Activated naive CD4-positive, alpha-beta T cell treated with anti-CD3 and anti-CD28 coated beads, Interleukin-2, amount 50 U/mL, for 24 hours (primary cell): ENCODE data around the gene RGS5.

Source experiments
- H3K27ac Mint-ChIP-seq: one replicate; pipeline ENCODE4 v1.8.0; 2021; ENCODE audit warnings: mild to moderate bottlenecking, mixed read lengths
- H3K27me3 Mint-ChIP-seq: one replicate; pipeline ENCODE4 v1.8.0; 2021; ENCODE audit warnings: mixed read lengths
- H3K36me3 Mint-ChIP-seq: one replicate; pipeline ENCODE4 v1.8.0; 2021; ENCODE audit warnings: mixed read lengths
- H3K4me1 Mint-ChIP-seq: one replicate; pipeline ENCODE4 v1.8.0; 2021; ENCODE audit warnings: mixed read lengths
- H3K4me3 Mint-ChIP-seq: one replicate; pipeline ENCODE4 v1.8.0; 2021; ENCODE audit warnings: mild to moderate bottlenecking, mixed read lengths
- H3K9me3 Mint-ChIP-seq: one replicate; pipeline ENCODE4 v1.8.0; 2021; ENCODE audit warnings: mixed read lengths

RGS5 gene

DNA sequence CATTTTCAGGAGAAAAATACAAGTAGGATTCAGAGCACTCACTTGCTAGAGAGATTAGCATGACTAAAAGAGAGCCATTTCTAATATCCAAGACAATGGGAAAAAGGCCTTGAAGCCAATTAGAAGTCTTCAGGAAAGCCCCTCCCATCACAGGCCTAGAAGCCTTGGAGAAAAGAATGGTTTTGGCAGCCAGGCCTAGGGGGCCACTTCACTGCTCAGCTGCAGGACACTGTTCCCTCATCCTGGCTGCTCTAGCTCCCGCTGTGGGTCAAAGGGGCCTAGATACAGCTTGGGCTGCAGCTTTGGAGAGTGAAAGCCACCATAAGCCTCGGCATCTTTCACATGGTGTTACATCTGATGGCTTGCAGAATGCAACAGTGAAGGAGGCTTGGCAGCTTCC is 70.7 kb downstream of the RGS5 start:
- Mint-ChIP-seq H3K36me3 (no peaks in the 10 kb centered on the region), H3K4me3 (no peak overlapping the region), H3K27ac (no peak overlapping the region)

DNA sequence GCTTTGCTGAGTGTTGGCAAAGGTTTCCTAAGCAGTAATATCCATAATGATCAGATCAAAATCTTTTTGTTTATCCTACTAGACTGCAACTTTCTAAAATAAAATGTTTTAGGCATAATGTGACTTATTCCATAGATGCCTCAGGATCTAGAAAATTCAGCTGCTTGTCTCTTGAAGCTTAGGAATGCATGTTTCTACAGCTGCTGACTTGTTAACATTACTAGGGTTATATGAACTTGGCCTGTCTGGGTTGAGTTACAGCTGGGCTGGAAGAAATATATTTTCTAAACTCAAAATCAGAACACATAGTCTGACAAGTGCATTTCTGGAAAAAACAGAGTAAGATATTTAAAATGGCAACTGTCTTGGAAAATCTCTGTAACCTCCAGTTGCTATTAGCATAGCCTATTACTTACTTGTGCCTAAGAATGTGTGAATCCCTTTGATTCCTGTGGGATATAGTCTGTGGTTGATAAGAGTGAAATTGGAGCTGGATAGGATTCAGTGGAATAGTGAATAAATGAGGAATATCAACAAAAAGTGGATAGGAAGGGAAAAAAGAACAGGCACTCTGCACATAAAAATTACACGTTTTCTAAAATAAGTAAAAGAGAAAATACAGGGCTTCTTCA is 72.4 kb downstream of the RGS5 start:
- Mint-ChIP-seq H3K27me3 (peaks cover 7% of the 10 kb centered on the region), H3K9me3 (no peaks in the 10 kb centered on the region), H3K27ac (no peak overlapping the region), H3K4me3 (no peak overlapping the region), H3K4me1 (no peaks in the 10 kb centered on the region), H3K36me3 (no peaks in the 10 kb centered on the region)

More for the DNA sequence above, 70.7 kb downstream of the RGS5 start:
- Mint-ChIP-seq H3K4me1 (no peaks in the 10 kb centered on the region), H3K9me3 (no peaks in the 10 kb centered on the region), H3K27me3 (peaks cover 1% of the 10 kb centered on the region)

DNA sequence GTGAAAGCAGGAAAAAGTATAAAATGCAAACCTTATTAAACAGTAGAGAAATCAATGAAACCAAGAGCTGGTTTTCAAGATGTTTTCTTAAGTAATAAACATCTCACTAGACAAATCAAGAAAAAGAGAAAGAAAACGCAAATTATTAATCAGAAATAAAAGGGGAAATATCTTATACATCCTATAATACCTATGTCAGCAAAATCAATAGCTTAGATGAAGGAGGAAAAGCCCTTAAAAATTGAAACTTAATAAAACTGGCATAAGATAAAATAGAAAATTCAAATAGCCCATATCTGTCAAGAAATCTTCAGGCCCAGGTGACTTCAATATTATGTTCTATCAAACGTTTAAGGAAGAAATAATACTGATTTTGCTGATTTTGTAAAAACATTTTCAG is 74.4 kb downstream of the RGS5 start:
- H3K4me1 Mint-ChIP-seq, result no peaks in the 10 kb centered on the region
- no peaks in the 10 kb centered on the region for H3K36me3 Mint-ChIP-seq
- no peak overlapping the region for H3K27ac Mint-ChIP-seq
- no peak overlapping the region for H3K4me3 Mint-ChIP-seq
- H3K9me3 Mint-ChIP-seq, result no peaks in the 10 kb centered on the region
- H3K27me3 Mint-ChIP-seq, result peaks cover 10% of the 10 kb centered on the region

DNA sequence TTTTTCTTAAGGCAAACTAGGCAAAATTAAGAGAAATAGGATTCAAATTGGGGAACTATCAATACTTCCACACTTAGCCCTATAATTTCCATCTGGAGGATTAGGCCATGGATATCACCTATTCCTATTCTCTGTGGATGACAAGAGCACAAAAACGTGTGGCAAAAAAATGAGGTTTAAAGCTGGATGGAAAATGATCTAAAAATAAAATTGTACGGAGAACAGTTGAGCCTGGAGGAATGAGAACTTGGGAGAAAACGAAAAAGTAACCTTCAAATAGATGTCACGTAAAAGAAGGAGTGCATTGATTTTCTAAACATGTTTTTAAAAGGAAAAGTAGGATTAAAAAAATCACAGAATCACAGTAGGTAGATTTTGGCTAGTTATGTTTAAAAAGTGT is 77.9 kb downstream of the RGS5 start:
- no peaks in the 10 kb centered on the region for H3K36me3 Mint-ChIP-seq
- H3K27me3 Mint-ChIP-seq, result peaks cover 14% of the 10 kb centered on the region
- H3K9me3 Mint-ChIP-seq, result no peaks in the 10 kb centered on the region
- no peak overlapping the region for H3K27ac Mint-ChIP-seq
- H3K4me3 Mint-ChIP-seq, result no peak overlapping the region
- H3K4me1 Mint-ChIP-seq, result no peaks in the 10 kb centered on the region

- no peak overlapping the region for H3K27ac Mint-ChIP-seq
- H3K4me1 Mint-ChIP-seq, result no peaks in the 10 kb centered on the region
- H3K27me3 Mint-ChIP-seq, result peaks cover 15% of the 10 kb centered on the region
Measured at GRCh38 chr1:163120372-163120771, 82.3 kb downstream of the RGS5 start.

DNA sequence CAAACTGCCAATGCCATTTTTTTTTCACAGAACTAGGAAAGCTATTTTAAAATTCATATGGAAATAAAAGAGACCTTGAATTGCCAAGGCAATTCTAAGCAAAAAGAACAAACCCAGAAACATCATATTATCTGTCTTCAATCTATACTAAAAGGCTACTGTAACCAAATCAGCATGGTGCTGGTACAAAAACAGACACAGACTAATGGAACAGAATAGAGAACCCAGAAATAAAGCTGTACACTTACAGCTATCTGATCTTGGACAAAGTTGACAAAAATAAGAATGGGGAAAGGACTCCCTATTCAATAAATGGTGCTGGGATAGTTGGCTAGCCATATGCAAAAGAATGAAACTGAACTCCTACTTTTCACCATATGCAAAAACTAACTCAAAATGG is 83.0 kb downstream of the RGS5 start:
- Mint-ChIP-seq H3K4me1 (no peaks in the 10 kb centered on the region), H3K27ac (no peak overlapping the region), H3K36me3 (no peaks in the 10 kb centered on the region), H3K4me3 (no peak overlapping the region), H3K9me3 (no peaks in the 10 kb centered on the region), H3K27me3 (peaks cover 17% of the 10 kb centered on the region)

More at GRCh38 chr1:163120372-163120771, 82.3 kb downstream of the RGS5 start:
- no peaks in the 10 kb centered on the region for H3K36me3 Mint-ChIP-seq
- no peak overlapping the region for H3K4me3 Mint-ChIP-seq
- H3K9me3 Mint-ChIP-seq, result no peaks in the 10 kb centered on the region

GRCh38 chr1:163115887-163116286 is 86.8 kb downstream of the RGS5 start:
- Mint-ChIP-seq H3K4me1 (no peaks in the 10 kb centered on the region), H3K27me3 (peaks cover 13% of the 10 kb centered on the region), H3K36me3 (no peaks in the 10 kb centered on the region), H3K27ac (no peak overlapping the region), H3K4me3 (no peak overlapping the region), H3K9me3 (no peaks in the 10 kb centered on the region)

DNA sequence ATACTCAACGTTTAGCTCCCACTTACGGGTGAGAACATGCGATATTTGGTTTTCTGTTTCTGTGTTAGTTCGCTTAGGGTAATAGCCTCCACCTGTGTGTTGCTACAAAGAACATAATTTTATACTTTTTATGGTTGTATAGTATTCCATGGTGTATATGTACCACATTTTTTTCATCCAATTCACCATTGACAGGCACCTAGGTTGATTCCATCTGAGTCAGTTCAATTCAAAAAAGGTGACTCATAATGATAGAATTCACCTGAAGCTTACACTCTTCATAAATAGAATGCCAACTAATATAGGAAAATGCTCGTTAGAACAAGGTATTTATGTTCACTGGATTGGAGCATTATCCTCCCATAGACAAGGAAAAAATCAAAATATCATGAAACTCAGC is 95.1 kb downstream of the RGS5 start:
- H3K4me3 Mint-ChIP-seq, result no peak overlapping the region
- peaks cover 6% of the 10 kb centered on the region for H3K9me3 Mint-ChIP-seq
- no peaks in the 10 kb centered on the region for H3K36me3 Mint-ChIP-seq
- no peak overlapping the region for H3K27ac Mint-ChIP-seq
- no peaks in the 10 kb centered on the region for H3K4me1 Mint-ChIP-seq
- H3K27me3 Mint-ChIP-seq, result peaks cover 9% of the 10 kb centered on the region

DNA sequence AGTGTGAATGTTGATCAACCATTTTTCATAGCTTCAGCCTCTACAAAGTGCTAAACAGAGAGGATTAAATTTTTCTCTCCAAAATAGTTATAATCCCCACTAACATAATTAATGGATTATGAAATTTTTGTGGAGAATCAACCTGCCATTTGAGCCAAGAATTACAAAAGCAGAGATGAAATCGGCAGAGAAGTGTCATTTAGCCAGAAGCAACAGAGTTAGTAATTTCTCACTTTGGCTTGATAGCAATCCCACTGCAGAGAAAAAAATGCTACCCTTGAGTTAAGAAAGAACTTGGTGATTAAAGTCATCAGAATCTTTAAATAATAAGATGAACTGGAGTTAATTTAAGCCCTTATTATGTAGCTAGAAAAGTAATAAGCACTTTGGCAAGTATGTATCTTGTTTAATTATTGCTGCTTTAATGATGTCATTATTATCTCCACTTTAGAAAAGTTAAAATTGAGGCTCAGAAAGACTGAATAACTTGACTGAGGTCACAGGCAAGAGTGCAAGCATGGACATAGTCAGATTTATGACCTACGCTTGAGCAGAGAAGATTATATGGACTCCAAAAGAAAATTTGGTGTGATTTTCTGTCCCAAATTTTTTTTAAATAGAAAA is 96.2 kb downstream of the RGS5 start:
- Mint-ChIP-seq H3K4me1 (no peaks in the 10 kb centered on the region), H3K9me3 (peaks cover 6% of the 10 kb centered on the region), H3K36me3 (no peaks in the 10 kb centered on the region), H3K27ac (no peak overlapping the region), H3K4me3 (no peak overlapping the region), H3K27me3 (peaks cover 12% of the 10 kb centered on the region)

- peaks cover 7% of the 10 kb centered on the region for H3K27me3 Mint-ChIP-seq
- no peaks in the 10 kb centered on the region for H3K4me1 Mint-ChIP-seq
- no peak overlapping the region for H3K27ac Mint-ChIP-seq
- H3K4me3 Mint-ChIP-seq, result no peak overlapping the region
- H3K36me3 Mint-ChIP-seq, result no peaks in the 10 kb centered on the region
- no peaks in the 10 kb centered on the region for H3K9me3 Mint-ChIP-seq
Measured at GRCh38 chr1:163104385-163105099, 98.2 kb downstream of the RGS5 start.

- peaks cover 7% of the 10 kb centered on the region for H3K27me3 Mint-ChIP-seq
- no peak overlapping the region for H3K27ac Mint-ChIP-seq
- no peak overlapping the region for H3K4me3 Mint-ChIP-seq
- no peaks in the 10 kb centered on the region for H3K36me3 Mint-ChIP-seq
- H3K4me1 Mint-ChIP-seq, result no peaks in the 10 kb centered on the region
- H3K9me3 Mint-ChIP-seq, result no peaks in the 10 kb centered on the region
Measured at GRCh38 chr1:163102590-163102989, 100.1 kb downstream of the RGS5 start.

DNA sequence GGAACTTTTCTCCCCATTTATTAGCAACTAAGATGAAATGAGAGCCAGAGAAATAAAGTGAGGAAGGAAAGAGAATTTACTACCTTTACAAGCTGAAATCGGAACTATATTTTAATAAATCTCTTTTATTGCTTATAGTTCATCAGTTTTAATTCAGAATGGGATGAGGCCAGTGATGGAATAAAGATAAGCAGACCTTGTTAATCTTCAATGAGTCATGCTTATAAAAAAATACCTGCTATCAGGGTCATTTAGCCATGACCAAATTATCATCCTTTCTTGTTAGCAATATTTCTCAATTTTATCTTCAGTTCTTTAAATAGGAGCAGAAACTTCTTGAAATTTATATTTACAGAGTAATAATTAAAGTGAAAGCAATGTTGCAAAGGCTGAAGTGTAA is 107.5 kb downstream of the RGS5 start:
- Mint-ChIP-seq H3K27ac (no peak overlapping the region), H3K27me3 (peaks cover 14% of the 10 kb centered on the region), H3K4me3 (no peak overlapping the region), H3K9me3 (no peaks in the 10 kb centered on the region), H3K4me1 (no peaks in the 10 kb centered on the region), H3K36me3 (no peaks in the 10 kb centered on the region)

GRCh38 chr1:163094589-163094988 is 108.1 kb downstream of the RGS5 start:
- H3K27me3 Mint-ChIP-seq, result peaks cover 11% of the 10 kb centered on the region
- H3K9me3 Mint-ChIP-seq, result no peaks in the 10 kb centered on the region
- no peak overlapping the region for H3K27ac Mint-ChIP-seq
- H3K4me1 Mint-ChIP-seq, result no peaks in the 10 kb centered on the region
- no peak overlapping the region for H3K4me3 Mint-ChIP-seq
- H3K36me3 Mint-ChIP-seq, result no peaks in the 10 kb centered on the region

- Mint-ChIP-seq H3K27me3 (peaks cover 11% of the 10 kb centered on the region), H3K27ac (no peak overlapping the region)
Measured at GRCh38 chr1:163094182-163094581, 108.5 kb downstream of the RGS5 start.

GRCh38 chr1:163093579-163093978 is 109.1 kb downstream of the RGS5 start:
- Mint-ChIP-seq H3K4me3 (no peak overlapping the region), H3K27me3 (peaks cover 11% of the 10 kb centered on the region), H3K4me1 (no peaks in the 10 kb centered on the region)

More at GRCh38 chr1:163094182-163094581, 108.5 kb downstream of the RGS5 start:
- H3K36me3 Mint-ChIP-seq, result no peaks in the 10 kb centered on the region
- no peak overlapping the region for H3K4me3 Mint-ChIP-seq
- H3K4me1 Mint-ChIP-seq, result no peaks in the 10 kb centered on the region
- no peaks in the 10 kb centered on the region for H3K9me3 Mint-ChIP-seq

GRCh38 chr1:163093169-163093568 is 109.5 kb downstream of the RGS5 start:
- Mint-ChIP-seq H3K4me3 (no peak overlapping the region), H3K4me1 (no peaks in the 10 kb centered on the region), H3K27ac (no peak overlapping the region), H3K36me3 (no peaks in the 10 kb centered on the region), H3K27me3 (peaks cover 11% of the 10 kb centered on the region), H3K9me3 (no peaks in the 10 kb centered on the region)

More at GRCh38 chr1:163093579-163093978, 109.1 kb downstream of the RGS5 start:
- H3K9me3 Mint-ChIP-seq, result no peaks in the 10 kb centered on the region
- no peaks in the 10 kb centered on the region for H3K36me3 Mint-ChIP-seq
- H3K27ac Mint-ChIP-seq, result no peak overlapping the region
